Gastroesophageal sphincter (tissue), 3 donors: ENCODE measurements around the gene HSPA12B.

ENCODE experiments used
- CTCF ChIP-seq, 4 experiments: fragments of 200-600 bp in 2 of 4; fragments of 450-650 bp in 2 of 4; sonication (generic) in 1 of 4; IDR thresholded peaks; one replicate each; pipeline ENCODE4 v1.5.1; 2017 to 2019; ENCODE audit warnings: antibody characterized with exemption in 4 of 4, mild to moderate bottlenecking in 2 of 4, moderate library complexity in 2 of 4
- POLR2AphosphoS5 ChIP-seq: sonication (generic); formaldehyde crosslinking; IDR thresholded peaks from one replicate; pipeline ENCODE4 v1.6.1; 2017; ENCODE audit warnings: antibody characterized with exemption

GRCh38 chr20:3732327-3733118 lies at the start of gene HSPA12B:
- TF ChIP-seq POLR2AphosphoS5 (no peak), CTCF (IDR thresholded peaks at IDR 0.05) (no peak)
